OCI-LY3 (cell line): ENCODE data around the gene DUSP9.

Experiments used
- H2AFZ ChIP-seq: fragments of 200-600, 300-600 bp; shearing (Covaris generic); 2 replicates; pipeline ENCODE4 v1.6.0; 2014; ENCODE audit warnings: antibody characterized with exemption, low read depth, low read length
- H3K27ac ChIP-seq: fragments of 200-600, 300-600 bp; sonication (generic); 2 replicates; pipeline ENCODE4 v1.5.1; 2014; ENCODE audit warnings: mild to moderate bottlenecking, low read length, moderate library complexity, mixed read lengths
- H3K27me3 ChIP-seq: fragments of 200-600, 300-600 bp; sonication (generic); 2 replicates; pipeline ENCODE4 v1.6.1; 2014; ENCODE audit warnings: low read depth, low read length, mixed read lengths
- H3K36me3 ChIP-seq: fragments of 200-600, 300-600 bp; sonication (generic); replicated peaks from 2 replicates; pipeline ENCODE3; 2014; ENCODE audit warnings: low read depth, low read length, mixed read lengths
- H3K4me1 ChIP-seq: fragments of 300-600, 200-600 bp; sonication (generic); 2 replicates; pipeline ENCODE4 v1.6.1; 2014; ENCODE audit warnings: low read length, mixed read lengths
- H3K4me2 ChIP-seq: fragments of 200-600, 300-600 bp; sonication (generic); 2 replicates; pipeline ENCODE4 v1.6.1; 2014; ENCODE audit warnings: low read length, mixed read lengths
- H3K4me3 ChIP-seq: fragments of 300-600, 200-600 bp; sonication (generic); 2 replicates; pipeline ENCODE4 v1.5.1; 2014; ENCODE audit warnings: antibody characterized with exemption, mild to moderate bottlenecking, low read length, moderate library complexity
- H3K79me2 ChIP-seq: fragments of 300-600, 200-600 bp; shearing (Covaris generic); 2 replicates; pipeline ENCODE4 v1.6.1; 2014; ENCODE audit warnings: mild to moderate bottlenecking, low read length, mixed read lengths
- H3K9ac ChIP-seq: fragments of 300-600, 200-600 bp; shearing (Covaris generic); 2 replicates; pipeline ENCODE4 v1.6.0; 2014; ENCODE audit warnings: mild to moderate bottlenecking, low read length, moderate library complexity
- H3K9me3 ChIP-seq: fragments of 200-600, 300-600 bp; shearing (Covaris generic); 2 replicates; pipeline ENCODE4 v1.6.1; 2014; ENCODE audit warnings: low read length, mixed read lengths; ENCODE audit not compliant: insufficient read depth
- H4K20me1 ChIP-seq: fragments of 200-600, 300-600 bp; sonication (generic); 2 replicates; pipeline ENCODE4 v1.6.1; 2016; ENCODE audit warnings: low read length, mixed read lengths; ENCODE audit not compliant: insufficient read depth
- EZH2phosphoT487 ChIP-seq: fragments of 200-600 bp; shearing (Covaris generic); IDR thresholded peaks from 2 replicates; pipeline ENCODE4 v1.6.1; 2018; ENCODE audit warnings: antibody characterized with exemption, mixed run types, low read depth
- TF ChIP-seq, protein P1 (sequence below): fragments of 200-600, 300-600 bp; sonication (generic); IDR thresholded peaks from 2 replicates; pipeline ENCODE4 v1.5.1; 2014; ENCODE audit warnings: antibody characterized with exemption, low read length, low read depth

The DUSP9 gene

DNA sequence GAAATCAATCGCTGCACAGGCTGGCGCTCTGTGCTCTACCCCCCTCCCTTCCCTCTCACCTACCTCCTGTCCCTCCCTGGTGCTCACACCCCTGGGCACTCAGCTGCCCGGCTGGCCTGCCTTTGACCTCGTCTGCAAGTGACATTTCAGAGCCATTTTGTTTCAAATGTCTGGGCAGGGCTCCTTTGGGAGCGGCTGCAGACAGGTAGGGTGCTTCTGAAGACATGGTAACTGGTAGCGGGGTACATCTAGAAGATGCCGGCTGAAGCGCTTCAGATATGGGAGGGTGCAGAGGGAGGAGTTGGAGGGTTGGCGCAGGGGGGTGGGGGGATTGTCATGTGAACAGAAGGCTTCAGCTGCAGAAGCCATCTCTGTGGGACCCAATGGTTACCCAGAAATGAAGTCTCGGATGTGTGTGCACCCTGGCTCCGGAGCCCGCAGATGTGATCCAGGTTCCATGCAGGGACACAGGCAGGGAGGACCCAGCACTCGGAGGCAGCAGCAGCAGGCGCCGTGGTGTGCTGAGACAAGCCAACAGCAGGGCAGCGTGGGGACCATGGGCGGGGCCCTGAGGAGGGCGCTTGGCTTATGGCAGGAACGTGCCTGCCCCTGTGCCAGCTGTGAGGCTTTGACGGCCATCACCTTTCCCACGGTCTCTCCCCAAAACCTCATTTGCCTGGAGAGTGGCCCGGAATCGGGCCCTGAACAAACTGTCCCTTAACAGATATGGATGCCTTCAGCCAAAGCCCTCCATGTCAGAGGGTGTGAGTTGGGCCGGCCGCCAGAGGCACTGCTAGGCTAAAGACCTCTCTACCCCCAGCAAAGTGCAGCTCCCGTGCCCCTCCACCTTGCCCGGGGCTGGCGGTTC lies 7.6 kb upstream of the DUSP9 start:
- H3K9me3 ChIP-seq: no peaks in the 10 kb centered on the region

DNA sequence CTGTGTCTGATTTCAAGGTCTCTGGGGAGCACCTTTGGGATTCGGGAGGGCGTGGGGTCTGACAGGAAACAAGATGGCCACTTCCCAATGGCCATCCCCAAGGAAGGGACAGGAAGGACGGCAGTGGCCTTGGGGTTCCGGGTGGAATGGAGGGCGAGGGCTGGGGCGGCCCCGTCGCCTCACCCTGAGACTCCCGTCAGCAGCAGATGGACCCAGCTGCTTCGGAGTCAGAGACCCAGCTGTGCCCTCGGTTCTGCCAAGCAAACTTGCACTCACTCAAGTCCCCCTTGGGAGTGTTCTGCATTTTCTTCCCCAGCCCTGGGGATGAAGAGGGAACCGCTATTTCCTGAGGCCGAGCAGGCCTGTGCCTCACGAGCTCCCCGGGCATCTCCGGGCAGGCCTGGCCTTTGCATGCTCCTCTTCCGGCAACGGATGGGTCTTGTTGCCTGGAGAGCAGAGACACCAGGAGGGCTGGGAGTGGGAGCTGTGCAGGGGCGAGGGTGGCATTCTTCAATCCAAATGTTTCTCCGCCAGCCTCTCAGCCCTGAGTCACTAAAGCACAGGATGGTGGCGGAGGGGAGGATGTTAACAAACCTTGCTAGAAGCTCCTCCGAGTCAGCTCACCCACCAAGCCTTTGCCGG lies 6.8 kb upstream of the DUSP9 start:
- no peaks in the 10 kb centered on the region for H4K20me1 ChIP-seq
- no peak overlapping the region for H3K9ac ChIP-seq
- TF ChIP-seq, protein P1, sequence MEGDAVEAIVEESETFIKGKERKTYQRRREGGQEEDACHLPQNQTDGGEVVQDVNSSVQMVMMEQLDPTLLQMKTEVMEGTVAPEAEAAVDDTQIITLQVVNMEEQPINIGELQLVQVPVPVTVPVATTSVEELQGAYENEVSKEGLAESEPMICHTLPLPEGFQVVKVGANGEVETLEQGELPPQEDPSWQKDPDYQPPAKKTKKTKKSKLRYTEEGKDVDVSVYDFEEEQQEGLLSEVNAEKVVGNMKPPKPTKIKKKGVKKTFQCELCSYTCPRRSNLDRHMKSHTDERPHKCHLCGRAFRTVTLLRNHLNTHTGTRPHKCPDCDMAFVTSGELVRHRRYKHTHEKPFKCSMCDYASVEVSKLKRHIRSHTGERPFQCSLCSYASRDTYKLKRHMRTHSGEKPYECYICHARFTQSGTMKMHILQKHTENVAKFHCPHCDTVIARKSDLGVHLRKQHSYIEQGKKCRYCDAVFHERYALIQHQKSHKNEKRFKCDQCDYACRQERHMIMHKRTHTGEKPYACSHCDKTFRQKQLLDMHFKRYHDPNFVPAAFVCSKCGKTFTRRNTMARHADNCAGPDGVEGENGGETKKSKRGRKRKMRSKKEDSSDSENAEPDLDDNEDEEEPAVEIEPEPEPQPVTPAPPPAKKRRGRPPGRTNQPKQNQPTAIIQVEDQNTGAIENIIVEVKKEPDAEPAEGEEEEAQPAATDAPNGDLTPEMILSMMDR: no peak
- no peak overlapping the region for H2AFZ ChIP-seq
- H3K36me3 ChIP-seq: no peaks in the 10 kb centered on the region
- H3K4me3 ChIP-seq: no peak overlapping the region
- no peak overlapping the region for H3K27ac ChIP-seq
- H3K27me3 ChIP-seq: peaks cover 4% of the 10 kb centered on the region; the same call in 1 of the 2 replicates
- no peaks in the 10 kb centered on the region for H3K9me3 ChIP-seq
- H3K4me2 ChIP-seq: no peak overlapping the region
- no peaks in the 10 kb centered on the region for H3K79me2 ChIP-seq
- peaks cover 16% of the 10 kb centered on the region; the same call in 1 of the 2 replicates for H3K4me1 ChIP-seq

More for the DNA sequence above, 7.6 kb upstream of the DUSP9 start:
- Histone ChIP-seq H3K27me3 (peaks cover 4% of the 10 kb centered on the region; the same call in 1 of the 2 replicates), H3K4me2 (no peak overlapping the region), H3K36me3 (no peaks in the 10 kb centered on the region), H3K27ac (no peak overlapping the region), H3K9ac (no peak overlapping the region), H3K79me2 (no peaks in the 10 kb centered on the region), H4K20me1 (no peaks in the 10 kb centered on the region), H3K4me1 (peaks cover 16% of the 10 kb centered on the region; the same call in 1 of the 2 replicates), H3K4me3 (no peak overlapping the region), H2AFZ (no peak overlapping the region)
- no peak for TF ChIP-seq EZH2phosphoT487
- TF ChIP-seq, protein P1: no peak

DNA sequence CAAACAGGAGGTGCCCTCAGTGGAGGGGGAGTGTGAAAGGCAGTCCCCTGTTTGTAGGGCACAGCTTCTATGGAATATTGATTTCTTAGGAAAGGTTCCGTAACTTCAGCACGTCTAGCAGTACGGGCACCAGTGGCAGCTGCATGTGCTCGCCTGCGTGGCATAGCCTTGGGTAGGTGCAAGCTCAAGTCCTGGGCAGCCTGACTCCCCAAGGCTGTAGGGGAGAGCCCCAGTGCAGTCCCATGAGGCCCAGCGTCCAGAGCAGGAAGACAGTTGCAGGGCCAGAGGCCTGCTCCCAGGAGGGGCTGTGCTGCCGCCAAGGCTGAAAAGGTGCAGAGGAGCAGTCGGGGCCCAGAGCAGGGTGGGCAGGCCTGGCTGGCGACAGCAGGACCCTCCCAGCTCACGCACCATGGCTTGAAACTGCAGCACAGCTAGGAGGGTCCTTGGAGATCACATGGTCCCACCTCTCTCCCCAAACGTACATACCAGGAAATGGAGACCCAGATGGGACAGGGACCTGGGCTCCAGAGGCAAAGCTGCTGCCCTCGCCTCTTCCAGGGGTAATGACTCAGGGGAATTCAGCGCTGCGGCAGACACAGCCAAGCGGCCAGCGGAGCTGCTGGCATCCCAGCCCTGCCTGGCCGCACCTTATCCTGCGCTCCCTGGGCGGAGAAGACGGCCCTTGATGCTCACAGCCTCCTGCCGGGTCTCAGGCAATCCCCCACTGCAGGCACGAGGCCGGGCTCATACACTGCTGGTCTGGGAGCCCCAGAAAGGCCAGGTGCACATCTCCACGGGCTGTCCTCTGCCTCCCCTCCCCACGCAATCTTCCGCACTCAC lies 6.0 kb upstream of the DUSP9 start:
- Histone ChIP-seq H2AFZ (peak overlapping the region; percentile 65; the same call in 1 of the 2 replicates), H3K27ac (no peak overlapping the region), H3K4me2 (peak overlapping the region; percentile 22; the same call in 1 of the 2 replicates), H4K20me1 (no peaks in the 10 kb centered on the region), H3K36me3 (no peaks in the 10 kb centered on the region), H3K9ac (no peak overlapping the region), H3K4me3 (no peak overlapping the region), H3K9me3 (no peaks in the 10 kb centered on the region), H3K4me1 (peaks cover 15% of the 10 kb centered on the region; the same call in 1 of the 2 replicates), H3K27me3 (peaks cover 4% of the 10 kb centered on the region; the same call in 1 of the 2 replicates), H3K79me2 (no peaks in the 10 kb centered on the region)
- TF ChIP-seq, protein P1: no peak

DNA sequence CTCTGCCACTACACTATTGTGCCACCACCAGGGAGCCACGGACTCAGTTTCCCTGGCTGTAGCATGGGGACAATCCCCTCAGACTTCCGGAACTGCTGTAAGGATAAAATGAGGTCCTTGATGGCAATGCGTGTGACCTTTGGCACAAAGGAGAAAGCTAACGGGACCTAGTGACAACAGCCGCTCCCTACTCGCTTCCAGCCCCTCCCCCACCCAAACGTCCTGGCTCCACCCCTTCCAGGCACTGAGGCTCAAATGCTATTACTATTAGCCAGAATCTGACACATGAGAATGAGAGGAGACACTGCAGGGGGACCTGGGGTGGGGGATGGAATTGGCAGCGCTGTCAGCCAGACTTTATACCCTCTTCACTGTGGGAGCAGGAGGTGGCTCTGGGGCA lies 5.4 kb upstream of the DUSP9 start:
- Histone ChIP-seq H3K9me3 (no peaks in the 10 kb centered on the region), H4K20me1 (no peaks in the 10 kb centered on the region), H3K4me1 (peaks cover 13% of the 10 kb centered on the region; the same call in 1 of the 2 replicates), H3K9ac (no peak overlapping the region), H3K4me3 (peak overlapping the region; percentile 44; the same call in 1 of the 2 replicates), H3K79me2 (no peaks in the 10 kb centered on the region), H3K4me2 (peak overlapping the region; percentile 54), H2AFZ (no peak overlapping the region), H3K27me3 (peaks cover 4% of the 10 kb centered on the region; the same call in 1 of the 2 replicates), H3K27ac (no peak overlapping the region), H3K36me3 (no peaks in the 10 kb centered on the region)
- TF ChIP-seq, protein P1: no peak
- TF ChIP-seq EZH2phosphoT487: no peak
